Pulmonary artery endothelial cell (primary cell): ENCODE measurements around the gene PTPRF. TPM values are rescaled to one million over a fixed set of nuclear protein-coding genes. Genes with fewer than 3 reads are reported as not detected.
"Not testable (repeated sequence)": the region's sequence is repeated elsewhere in the genome, so short reads cannot be mapped to it uniquely, and the experiment has no call there.

Source experiments
- DNase-seq: peaks from one replicate; pipeline ENCODE4 v3.0.0-alpha.2; 2011; ENCODE audit warnings: low read depth, low spot score
- total RNA-seq: library from RNA; depleted of rRNA; stranded (reverse); fragments of >200 nt; gene quantifications from 2 replicates; pipeline ENCODE4 v1.2.3, GENCODE V29; 2014

Gene PTPRF
- total RNA-seq, 1 donor from 2014 or later, result 171 TPM

DNA sequence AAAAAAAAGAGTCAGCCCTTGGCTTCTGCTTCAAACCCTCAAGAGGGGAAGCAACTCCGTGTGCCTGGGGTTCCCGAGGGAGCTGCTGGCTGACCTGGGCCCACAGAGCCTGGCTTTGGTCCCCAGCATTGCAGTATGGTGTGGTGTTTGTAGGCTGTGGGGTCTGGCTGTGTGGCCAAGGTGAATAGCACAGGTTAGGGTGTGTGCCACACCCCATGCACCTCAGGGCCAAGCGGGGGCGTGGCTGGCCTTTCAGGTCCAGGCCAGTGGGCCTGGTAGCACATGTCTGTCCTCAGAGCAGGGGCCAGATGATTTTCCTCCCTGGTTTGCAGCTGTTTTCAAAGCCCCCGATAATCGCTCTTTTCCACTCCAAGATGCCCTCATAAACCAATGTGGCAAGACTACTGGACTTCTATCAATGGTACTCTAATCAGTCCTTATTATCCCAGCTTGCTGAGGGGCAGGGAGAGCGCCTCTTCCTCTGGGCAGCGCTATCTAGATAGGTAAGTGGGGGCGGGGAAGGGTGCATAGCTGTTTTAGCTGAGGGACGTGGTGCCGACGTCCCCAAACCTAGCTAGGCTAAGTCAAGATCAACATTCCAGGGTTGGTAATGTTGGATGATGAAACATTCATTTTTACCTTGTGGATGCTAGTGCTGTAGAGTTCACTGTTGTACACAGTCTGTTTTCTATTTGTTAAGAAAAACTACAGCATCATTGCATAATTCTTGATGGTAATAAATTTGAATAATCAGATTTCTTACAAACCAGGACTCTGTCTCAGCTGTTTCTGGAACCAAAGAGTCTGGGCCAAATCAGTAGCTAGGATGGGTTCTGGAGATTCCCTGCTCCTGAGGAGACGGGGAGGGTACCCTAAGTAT, 92.5 kb downstream of the PTPRF start:
- DNase-seq, result no peak

DNA sequence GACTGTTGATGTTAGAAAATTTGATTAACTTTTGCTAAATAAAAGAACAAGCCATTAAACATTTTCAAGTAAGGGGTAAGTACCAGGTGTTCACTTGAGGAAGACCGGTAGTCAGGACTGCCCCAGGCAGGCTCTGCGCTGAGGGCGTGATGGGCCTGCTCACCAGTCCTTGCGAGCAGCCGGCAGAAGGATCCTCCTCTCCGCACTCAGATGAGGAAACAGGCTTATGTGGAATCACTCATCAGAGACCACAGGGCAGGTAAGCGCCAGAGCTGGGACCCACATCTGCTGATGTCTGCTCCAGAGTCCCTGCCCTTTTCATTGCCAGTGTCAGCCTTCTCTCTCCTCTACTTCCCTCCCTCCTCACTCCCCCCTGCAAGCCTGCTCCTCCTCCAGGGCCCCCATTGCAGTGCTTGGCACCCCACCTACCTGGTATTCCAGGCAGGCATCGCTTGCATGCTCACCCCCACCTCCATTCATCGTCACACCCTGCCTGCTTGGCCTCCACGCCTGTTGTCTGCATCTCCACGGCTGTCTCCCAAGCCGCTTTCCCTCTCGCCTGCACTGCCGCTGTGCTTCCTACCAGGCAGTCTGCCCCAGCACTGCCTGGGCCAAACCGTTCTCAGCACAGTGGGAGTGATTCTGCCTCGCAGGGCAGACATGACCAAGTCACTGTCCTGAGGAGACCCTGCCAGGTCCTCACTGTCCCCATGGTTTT, 94.5 kb downstream of the PTPRF start:
- DNase-seq, result no peak

DNA sequence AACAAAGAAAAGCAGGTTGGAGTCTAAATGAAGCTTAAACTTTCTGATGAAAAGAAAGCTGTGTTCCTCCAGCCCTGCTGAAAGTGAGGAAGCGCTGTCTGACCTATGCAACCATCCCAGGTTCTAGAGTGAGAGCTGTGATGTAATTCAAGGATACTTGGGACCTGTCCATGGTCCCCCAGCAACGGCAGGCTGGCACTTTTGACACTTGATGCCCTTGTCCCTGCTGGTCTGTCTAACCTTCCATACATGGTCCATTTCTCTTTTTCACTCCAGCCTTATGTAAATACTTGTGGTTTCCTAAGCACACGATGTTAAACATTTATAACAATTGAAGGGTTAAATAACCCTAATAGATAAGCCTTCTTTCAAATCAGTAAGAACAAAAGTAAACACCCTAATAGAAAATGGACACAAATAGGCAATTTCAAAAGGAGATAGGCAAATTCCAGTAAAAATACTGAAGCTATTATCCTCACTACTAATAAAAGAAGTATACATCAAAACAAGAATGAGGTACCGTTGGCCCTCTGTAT, 101.5 kb downstream of the PTPRF start:
- no peak for DNase-seq

DNA sequence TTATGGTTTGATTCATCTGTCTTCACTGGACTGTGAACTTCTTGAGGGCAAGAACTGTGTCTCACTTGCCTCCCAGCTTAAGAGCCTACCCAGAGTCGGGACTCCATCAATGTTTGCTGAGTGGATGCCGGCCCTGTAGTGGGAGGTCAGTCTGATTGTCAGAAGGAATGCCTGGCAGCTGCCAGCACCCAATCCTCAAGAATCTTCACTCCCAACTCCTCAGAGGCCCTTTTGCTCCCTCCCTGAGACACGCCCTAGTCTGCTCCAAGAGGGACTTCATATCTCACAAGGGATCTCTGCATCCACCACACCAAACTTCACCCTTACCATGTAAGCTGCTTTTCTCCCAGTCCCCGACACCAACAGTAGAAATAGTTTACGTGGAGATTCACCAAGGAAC, 104.0 kb downstream of the PTPRF start:
- DNase-seq, result no peak

DNA sequence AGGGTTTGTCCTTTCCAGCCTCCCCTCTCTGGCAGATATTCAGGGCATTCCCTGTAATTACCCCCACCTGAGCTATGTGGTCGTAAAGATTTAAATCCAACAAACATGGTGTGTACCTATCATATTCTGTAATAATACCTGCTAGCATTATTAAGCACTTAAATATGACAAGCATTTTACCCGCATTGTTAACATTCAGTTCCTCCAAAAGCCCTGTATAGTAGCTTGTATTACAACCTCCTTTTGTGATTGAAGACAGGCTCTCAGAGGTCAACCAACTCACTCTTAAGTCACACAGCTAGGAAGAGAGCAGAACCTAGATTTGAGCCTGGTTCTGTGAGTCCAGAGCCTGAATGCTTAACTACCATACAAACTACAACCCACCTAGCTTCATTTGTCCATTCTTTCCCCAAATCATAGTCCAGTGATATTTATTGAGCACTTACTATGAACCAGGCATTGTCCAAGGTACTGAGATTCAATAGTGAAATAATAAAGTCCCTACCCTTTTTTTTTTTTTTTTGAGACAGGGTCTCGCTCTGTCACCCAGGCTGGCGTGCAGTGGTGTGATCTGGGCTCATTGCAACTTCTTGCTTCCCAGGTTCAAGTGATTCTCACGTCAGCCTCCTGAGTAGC, 105.4 kb downstream of the PTPRF start:
- DNase-seq, result no peak

DNA sequence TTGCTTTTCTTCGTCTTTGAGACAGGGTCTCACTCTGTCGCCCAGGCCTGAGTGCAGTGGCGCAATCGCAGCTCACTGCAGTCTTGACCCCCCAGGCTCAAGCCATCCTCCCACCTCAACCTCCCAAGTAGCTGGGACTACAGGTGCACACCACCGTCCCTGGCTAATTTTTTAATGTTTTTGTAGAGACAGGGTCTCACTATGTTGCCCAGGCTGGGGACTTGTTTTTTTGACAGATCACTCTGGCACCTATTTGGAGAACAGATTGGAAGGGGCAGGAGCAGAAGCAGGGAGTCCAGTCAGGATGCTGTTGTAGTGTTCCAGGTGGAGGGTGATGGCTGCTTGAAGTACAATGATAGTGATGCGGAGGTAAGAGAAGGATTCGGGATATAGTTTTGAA, 106.6 kb downstream of the PTPRF start:
- DNase-seq, result no peak

DNA sequence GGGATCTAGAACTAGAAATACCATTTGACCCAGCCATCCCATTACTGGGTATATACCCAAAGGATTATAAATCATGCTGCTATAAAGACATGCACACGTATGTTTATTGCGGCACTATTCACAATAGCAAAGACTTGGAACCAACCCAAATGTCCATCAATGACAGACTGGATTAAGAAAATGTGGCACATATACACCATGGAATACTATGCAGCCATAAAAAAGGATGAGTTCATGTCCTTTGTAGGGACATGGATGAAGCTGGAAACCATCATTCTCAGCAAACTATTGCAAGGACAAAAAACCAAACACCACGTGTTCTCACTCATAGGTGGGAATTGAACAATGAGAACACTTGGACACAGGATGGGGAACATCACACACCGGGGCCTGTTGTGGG, 107.7 kb downstream of the PTPRF start:
- DNase-seq, result not testable (repeated sequence)

DNA sequence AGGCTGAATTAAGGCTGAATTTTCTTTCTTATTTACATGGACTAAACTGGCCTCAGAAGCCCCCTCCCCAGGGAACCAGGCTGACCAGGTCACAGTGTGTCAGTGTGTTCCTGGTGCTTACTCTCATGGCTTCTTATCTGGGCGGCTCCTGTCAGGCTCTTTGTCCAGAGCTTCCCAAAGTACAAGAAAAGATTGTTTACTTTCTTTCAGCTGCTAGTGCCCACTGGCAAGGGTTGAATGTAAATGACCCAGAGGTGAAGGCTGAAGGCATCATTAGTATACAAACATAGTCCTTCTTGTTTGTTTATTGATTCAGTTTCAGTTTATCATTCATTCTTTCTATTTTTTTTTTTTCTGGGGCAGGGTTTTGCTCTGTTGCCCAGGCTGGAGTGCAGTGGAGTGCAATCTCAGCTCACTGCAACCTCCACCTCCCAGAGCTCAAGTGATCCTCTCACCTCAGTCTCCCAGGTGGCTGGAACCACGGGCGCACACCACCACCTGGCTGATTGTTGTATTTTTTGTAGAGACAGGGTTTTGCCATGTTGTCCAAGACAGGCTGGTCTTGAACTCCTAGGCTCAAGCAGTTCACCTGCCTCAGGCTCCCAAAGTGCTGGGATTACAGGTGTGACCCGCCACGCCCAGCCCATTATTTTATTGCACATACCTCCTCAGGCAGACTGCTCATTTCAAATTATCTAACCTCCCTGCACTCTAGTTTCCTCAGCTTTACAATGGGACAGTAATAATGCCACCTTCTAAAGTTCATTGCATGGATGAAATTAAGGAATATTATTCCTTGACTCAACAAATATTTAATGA, 109.5 kb downstream of the PTPRF start:
- DNase-seq, result no peak

DNA sequence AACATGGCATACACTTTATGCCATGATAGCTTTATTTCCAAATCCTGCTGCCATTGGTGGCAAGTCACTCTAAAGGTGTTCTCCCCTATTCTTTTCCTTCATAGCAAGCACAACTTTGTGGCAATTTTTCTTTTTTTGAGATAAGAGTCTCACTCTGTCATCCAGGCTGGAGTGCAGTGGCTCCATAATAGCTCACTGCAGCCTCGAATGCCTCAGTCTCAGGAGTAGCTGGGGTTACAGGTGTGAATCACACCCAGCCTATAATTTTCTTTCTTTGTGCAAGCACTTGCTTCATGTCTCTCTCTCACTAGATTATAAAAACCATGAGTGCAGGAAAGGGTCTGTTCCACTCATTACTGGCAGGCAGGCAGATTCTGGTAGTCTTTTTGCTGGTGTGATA, 113.9 kb downstream of the PTPRF start:
- no peak for DNase-seq

DNA sequence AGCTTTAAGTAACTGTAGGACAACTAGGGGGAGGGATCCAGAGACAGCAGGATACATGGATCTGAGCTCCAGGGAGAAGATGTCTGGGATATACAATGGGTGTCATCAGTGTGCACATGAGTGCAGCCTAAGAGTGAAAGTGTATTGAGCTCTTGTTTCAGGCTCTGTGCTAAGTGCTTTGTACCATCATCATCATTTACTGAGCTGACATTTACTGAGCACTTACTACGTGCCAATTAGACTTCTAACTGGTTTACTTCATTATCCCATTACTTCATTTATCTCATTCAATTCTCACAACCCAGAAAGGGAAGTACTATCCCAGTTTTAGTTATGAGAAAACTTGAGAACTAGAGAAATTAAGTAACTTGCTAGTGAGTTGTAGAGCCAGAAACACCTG, 114.8 kb downstream of the PTPRF start:
- no peak for DNase-seq

DNA sequence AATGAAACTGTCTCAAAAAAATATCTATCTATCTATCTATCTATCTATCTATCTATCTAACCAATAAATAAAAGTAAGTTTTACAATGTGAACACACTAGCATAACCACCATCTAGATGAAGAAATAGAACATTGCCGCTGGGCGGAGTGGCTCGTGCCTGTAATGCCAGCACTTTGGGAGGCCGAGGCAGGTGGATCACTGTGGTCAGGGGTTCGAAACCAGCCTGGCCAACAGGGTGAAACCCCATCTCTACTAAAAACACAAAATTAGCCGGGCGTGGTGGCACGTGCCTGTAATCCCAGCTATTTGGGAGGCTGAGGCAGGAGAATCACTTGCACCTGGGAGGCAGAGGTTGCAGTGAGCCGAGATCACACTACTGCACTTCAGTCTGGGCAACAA, 116.6 kb downstream of the PTPRF start:
- DNase-seq, result not testable (repeated sequence)

DNA sequence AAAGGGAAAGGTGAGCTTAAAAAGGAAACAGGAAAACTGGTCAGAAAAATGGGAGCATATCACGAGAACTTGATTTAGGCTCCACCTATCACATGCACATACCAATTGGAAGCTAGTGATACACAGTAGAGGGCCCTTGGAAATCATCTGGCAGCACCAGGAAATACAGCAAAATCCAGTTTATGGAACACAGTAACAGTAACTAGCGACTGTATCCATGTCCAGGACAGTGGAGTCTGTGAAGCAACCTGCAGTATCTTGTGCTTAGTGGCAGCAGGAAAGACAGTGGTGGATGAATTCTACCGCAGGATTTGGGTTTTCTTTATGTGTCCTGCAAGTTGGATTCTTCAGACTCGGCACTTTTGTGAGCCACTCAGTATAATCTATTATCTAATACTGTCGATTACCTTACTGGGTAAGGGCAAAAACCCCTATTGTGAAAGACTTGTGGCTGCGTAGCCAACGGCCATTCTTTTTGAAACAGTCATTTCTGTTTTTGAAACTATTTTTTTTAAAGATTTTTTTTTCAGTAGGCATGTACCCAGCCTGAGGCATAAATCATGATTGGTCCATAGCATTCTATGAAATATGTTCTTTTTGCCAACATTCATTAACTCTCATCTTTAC, 117.7 kb downstream of the PTPRF start:
- DNase-seq, result no peak

DNA sequence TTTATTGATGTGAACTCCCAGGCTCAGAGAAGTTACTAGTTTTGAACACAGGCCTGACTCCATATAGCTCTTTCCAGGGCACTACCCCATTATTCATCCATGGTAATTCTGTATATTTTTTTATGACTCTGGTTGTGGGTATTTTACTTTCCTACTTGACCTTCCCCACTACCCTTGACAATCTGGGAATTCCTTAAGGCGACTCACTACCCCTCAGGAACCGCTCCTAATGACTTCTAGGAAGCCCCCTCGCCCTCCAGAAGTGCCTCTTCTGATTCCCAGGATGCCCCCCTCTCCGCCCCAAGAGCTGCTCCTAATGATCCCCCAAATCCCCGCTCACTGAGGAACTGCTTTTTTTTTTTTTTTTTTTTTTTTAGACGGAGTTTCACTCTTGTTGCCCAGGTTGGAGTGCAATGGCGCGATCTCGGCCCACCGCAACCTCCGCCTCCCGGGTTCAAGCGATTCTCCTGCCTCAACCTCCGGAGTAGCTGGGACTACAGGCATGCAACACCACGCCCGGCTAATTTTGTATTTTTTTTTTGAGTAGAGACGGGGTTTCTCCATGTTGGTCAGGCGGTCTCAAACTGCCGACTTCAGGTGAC, 118.3 kb downstream of the PTPRF start:
- DNase-seq, result no peak

DNA sequence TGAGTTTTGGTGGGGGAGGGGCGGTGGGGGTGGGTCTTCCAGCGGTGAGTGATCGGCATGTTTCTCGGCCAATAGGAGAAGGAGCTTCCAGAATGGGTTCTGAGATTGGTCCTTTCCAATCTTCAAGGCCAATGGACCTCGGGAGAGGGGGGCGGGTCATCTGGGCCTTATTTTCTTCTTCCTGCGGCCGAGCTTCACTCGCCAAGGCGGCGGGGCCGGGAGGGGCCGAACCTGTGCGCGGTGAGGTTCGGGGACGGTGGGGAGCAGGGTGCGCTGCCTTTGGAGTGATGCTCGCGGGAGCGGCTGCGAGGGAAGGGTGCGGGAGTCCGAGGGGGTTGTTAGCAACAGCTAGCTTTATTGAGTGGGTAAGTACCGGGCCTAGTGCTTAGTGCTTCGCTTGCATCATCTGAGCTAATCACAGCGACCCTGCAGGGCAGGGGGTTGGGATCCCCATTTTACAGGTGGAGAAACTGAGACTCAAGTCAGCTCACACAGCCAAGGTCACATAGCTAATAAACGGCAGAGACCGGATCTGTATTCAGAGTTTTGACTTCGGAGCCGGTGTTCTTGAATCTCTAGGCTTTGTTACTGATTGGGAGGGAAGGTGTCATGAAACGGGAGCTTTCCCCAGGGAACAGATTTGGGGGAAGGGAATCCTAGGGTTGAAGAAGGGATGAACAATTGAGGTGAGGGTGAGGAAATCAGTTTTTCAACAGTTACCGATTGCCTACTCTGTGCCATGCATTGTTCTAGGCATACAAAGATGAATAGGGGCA, 119.8 kb downstream of the PTPRF start:
- DNase-seq, result peak; percentile 94

DNA sequence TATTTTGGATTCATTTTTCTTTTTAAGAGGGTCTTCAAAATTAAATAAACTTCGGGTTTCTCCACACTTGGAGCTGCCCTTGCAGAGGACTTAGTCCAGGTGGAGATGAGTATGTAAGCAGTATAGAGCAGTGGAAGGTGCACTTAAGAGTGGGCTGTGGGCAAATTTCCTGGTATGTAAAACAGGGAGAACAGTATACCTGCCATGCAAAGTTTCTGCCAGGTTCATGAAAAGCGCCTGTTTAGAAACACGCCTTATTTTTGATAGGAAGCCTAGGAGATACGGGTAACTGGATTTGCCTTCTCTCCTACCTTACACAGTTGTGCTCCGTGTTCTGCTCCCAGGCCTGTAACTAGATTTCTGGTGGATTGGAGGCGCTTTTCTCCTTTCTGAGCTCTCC, 120.5 kb downstream of the PTPRF start:
- DNase-seq, result no peak

DNA sequence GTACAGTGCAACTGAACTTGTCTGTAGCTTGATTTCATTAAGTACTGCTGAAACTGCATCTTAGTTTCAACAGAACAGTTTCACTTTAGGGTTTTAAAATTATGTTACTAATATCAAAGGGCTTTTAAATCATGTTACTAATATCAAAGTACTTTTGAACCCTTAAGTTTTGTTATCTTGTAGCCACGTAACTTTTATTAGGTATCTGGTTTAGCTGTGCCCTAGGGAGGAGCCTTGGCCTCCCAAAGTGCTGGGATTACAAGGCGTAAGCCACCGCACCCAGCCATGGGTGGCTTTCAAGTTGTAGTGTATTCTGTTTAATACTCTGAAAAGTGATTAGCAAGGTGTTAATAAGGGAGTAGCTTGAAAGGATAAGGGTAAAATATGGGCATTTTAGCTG, 121.2 kb downstream of the PTPRF start:
- no peak for DNase-seq

DNA sequence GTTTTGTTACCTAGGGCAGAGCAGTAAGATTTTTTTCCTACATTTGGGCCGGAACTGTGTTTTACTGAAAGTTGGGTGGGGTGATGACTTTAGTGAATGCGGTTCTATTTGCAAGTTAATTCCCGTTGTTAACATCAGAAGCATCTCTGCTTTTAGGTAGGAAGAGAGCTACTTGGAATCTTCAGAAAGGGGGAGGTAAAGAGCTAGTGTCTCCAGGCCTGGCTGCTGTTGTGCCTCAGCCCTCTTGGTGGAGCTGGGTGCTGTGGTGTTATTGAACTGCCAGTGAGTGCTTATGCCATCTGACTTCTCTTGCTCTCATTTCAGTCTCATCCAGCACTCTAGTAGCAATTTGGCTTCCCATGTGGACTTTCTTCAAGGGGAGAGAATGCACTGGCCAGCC, 122.7 kb downstream of the PTPRF start:
- no peak for DNase-seq

DNA sequence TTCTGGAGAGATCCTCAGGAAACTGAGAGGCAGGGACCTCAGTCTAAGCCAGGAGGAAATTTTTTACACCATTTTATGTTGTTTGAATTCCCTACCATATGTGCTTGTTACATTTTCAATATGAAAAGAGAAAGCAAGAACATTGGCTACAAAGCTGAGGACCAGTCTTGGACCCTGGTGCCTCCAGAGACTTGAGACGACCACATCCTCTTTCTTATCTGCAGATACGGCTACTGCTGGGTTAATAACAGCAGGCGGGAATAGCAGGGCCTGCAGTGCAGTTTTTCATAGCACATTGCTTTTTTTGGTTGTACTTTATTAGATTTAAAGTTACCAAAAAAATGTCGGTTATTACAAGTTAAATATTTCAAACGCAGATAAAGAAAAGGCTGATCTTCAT, 123.2 kb downstream of the PTPRF start:
- no peak for DNase-seq

DNA sequence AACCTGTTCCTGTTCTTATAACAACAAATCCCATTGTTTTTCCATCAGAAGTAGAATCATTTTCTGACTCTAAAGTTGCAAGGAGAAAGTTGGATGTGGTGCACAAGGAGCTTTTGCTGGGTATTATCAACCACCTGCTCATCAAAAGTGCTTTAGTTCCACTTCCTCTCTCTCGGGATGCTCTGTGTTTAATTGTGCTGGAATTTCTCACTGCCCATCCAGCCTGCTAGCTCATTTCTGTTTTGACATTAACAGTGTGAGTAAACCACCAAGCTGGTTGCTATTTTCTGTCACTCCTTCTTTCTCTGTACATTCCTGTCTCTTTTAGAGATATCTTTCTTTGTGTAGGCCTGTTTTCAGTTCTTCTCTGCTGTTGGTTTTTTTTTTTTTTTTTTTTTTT, 125.3 kb downstream of the PTPRF start:
- no peak for DNase-seq
